IPS-20b (cell line): ENCODE measurements around the gene MATK.

Experiments used
- H3K27ac ChIP-seq: one replicate; pipeline ENCODE4 v1.5.1; 2013; ENCODE audit warnings: low read length
- H3K27me3 ChIP-seq: 2 replicates; pipeline ENCODE4 v1.6.1; 2013; ENCODE audit warnings: mild to moderate bottlenecking, low read length, inconsistent platforms; ENCODE audit not compliant: insufficient read depth
- H3K36me3 ChIP-seq: 2 replicates; pipeline ENCODE4 v1.6.1; 2013; ENCODE audit warnings: low read depth, mild to moderate bottlenecking, inconsistent platforms, low read length, moderate library complexity; ENCODE audit not compliant: insufficient read depth
- H3K4me1 ChIP-seq: 2 replicates; pipeline ENCODE4 v1.6.1; 2013; ENCODE audit warnings: mild to moderate bottlenecking, control low read depth, inconsistent platforms, low read length, moderate library complexity; ENCODE audit not compliant: insufficient read depth
- H3K4me3 ChIP-seq: 2 replicates; pipeline ENCODE4 v1.5.1; 2013; ENCODE audit warnings: mild to moderate bottlenecking, low read length, inconsistent platforms
- H3K9ac ChIP-seq: 2 replicates; pipeline ENCODE4 v1.6.1; 2013; ENCODE audit warnings: low read depth, mild to moderate bottlenecking, inconsistent platforms, low read length, moderate library complexity
- H3K9me3 ChIP-seq: 2 replicates; pipeline ENCODE4 v1.6.1; 2013; ENCODE audit warnings: mild to moderate bottlenecking, low read depth, low read length, inconsistent platforms; ENCODE audit not compliant: insufficient read depth

Gene MATK

GRCh38 chr19:3783660-3784584 lies 2.3 kb downstream of the MATK start:
- Histone ChIP-seq H3K27ac (no peak overlapping the region), H3K27me3 (peaks cover 32% of the 10 kb centered on the region), H3K9ac (no peak overlapping the region), H3K4me3 (no peak overlapping the region), H3K36me3 (0 out of 2 replicates have a peak, but pooled peaks cover 6% of the 10 kb centered on the region), H3K4me1 (no peaks in the 10 kb centered on the region), H3K9me3 (peaks cover 21% of the 10 kb centered on the region)

GRCh38 chr19:3782903-3783302 lies 3.3 kb downstream of the MATK start:
- no peak overlapping the region for H3K9ac ChIP-seq
- H3K9me3 ChIP-seq: peaks cover 21% of the 10 kb centered on the region
- H3K27ac ChIP-seq: no peak overlapping the region
- peaks cover 31% of the 10 kb centered on the region for H3K27me3 ChIP-seq
- H3K36me3 ChIP-seq: 0 out of 2 replicates have a peak, but pooled peaks cover 6% of the 10 kb centered on the region
- H3K4me1 ChIP-seq: no peaks in the 10 kb centered on the region
- H3K4me3 ChIP-seq: no peak overlapping the region

GRCh38 chr19:3782330-3782729 lies 3.9 kb downstream of the MATK start:
- Histone ChIP-seq H3K9ac (no peak overlapping the region), H3K4me3 (no peak overlapping the region), H3K9me3 (peaks cover 21% of the 10 kb centered on the region), H3K27ac (no peak overlapping the region), H3K4me1 (no peaks in the 10 kb centered on the region), H3K27me3 (peaks cover 31% of the 10 kb centered on the region), H3K36me3 (0 out of 2 replicates have a peak, but pooled peaks cover 6% of the 10 kb centered on the region)

- H3K27me3 ChIP-seq: peaks cover 27% of the 10 kb centered on the region
- no peak overlapping the region for H3K4me3 ChIP-seq
- H3K4me1 ChIP-seq: no peaks in the 10 kb centered on the region
- no peak overlapping the region for H3K27ac ChIP-seq
- peaks cover 21% of the 10 kb centered on the region for H3K9me3 ChIP-seq
- no peak overlapping the region for H3K9ac ChIP-seq
- 0 out of 2 replicates have a peak, but pooled peaks cover 6% of the 10 kb centered on the region for H3K36me3 ChIP-seq
Measured at GRCh38 chr19:3781603-3782002, 4.6 kb downstream of the MATK start.

GRCh38 chr19:3780786-3781304 lies 5.3 kb downstream of the MATK start:
- Histone ChIP-seq H3K36me3 (0 out of 2 replicates have a peak, but pooled peaks cover 6% of the 10 kb centered on the region), H3K27ac (no peak overlapping the region), H3K4me3 (no peak overlapping the region), H3K9me3 (peaks cover 21% of the 10 kb centered on the region), H3K4me1 (no peaks in the 10 kb centered on the region), H3K27me3 (peaks cover 22% of the 10 kb centered on the region), H3K9ac (no peak overlapping the region)

GRCh38 chr19:3778899-3779723 lies 7.1 kb downstream of the MATK start:
- peaks cover 5% of the 10 kb centered on the region; the same call in 1 of the 2 replicates for H3K27me3 ChIP-seq

GRCh38 chr19:3778104-3778867 lies 7.9 kb downstream of the MATK start:
- 0 out of 2 replicates have a peak, but pooled peaks cover 6% of the 10 kb centered on the region for H3K36me3 ChIP-seq
- H3K9ac ChIP-seq: no peak overlapping the region
- no peak overlapping the region for H3K27ac ChIP-seq
- H3K4me1 ChIP-seq: no peaks in the 10 kb centered on the region
- no peaks in the 10 kb centered on the region for H3K27me3 ChIP-seq
- peaks cover 21% of the 10 kb centered on the region for H3K9me3 ChIP-seq
- H3K4me3 ChIP-seq: no peak overlapping the region

More at GRCh38 chr19:3778899-3779723, 7.1 kb downstream of the MATK start:
- Histone ChIP-seq H3K9me3 (peaks cover 21% of the 10 kb centered on the region), H3K9ac (no peak overlapping the region), H3K27ac (no peak overlapping the region), H3K4me3 (no peak overlapping the region), H3K4me1 (no peaks in the 10 kb centered on the region), H3K36me3 (0 out of 2 replicates have a peak, but pooled peaks cover 6% of the 10 kb centered on the region)

- peaks cover 9% of the 10 kb centered on the region for H3K9me3 ChIP-seq
- no peaks in the 10 kb centered on the region for H3K4me1 ChIP-seq
- no peak overlapping the region for H3K9ac ChIP-seq
- no peaks in the 10 kb centered on the region for H3K27me3 ChIP-seq
- H3K27ac ChIP-seq: no peak overlapping the region
- no peaks in the 10 kb centered on the region for H3K36me3 ChIP-seq
- H3K4me3 ChIP-seq: no peak overlapping the region
Measured at GRCh38 chr19:3776479-3777040, 9.6 kb downstream of the MATK start.

GRCh38 chr19:3775831-3776230 lies 10.3 kb downstream of the MATK start:
- no peaks in the 10 kb centered on the region for H3K27me3 ChIP-seq
- no peak overlapping the region for H3K27ac ChIP-seq
- no peaks in the 10 kb centered on the region for H3K36me3 ChIP-seq
- no peak overlapping the region for H3K4me3 ChIP-seq
- H3K9ac ChIP-seq: no peak overlapping the region
- peaks cover 5% of the 10 kb centered on the region; the same call in 1 of the 2 replicates for H3K4me1 ChIP-seq
- H3K9me3 ChIP-seq: peaks cover 2% of the 10 kb centered on the region; the same call in 1 of the 2 replicates

GRCh38 chr19:3775374-3775711 lies 10.8 kb downstream of the MATK start:
- H3K36me3 ChIP-seq: no peaks in the 10 kb centered on the region

More at GRCh38 chr19:3775374-3775711, 10.8 kb downstream of the MATK start:
- Histone ChIP-seq H3K27ac (no peak overlapping the region), H3K9ac (no peak overlapping the region), H3K4me3 (no peak overlapping the region), H3K9me3 (no peaks in the 10 kb centered on the region), H3K4me1 (peaks cover 5% of the 10 kb centered on the region; the same call in 1 of the 2 replicates), H3K27me3 (no peaks in the 10 kb centered on the region)
